Ascending aorta (tissue), 2 donors: ENCODE measurements around the gene ITGA2B. TPM values are rescaled to one million over a fixed set of nuclear protein-coding genes. Genes with fewer than 3 reads are reported as not detected.
A peak's percentile ranks its signal among the peaks of the same experiment; 100 is the strongest.

ENCODE experiments used
- DNase-seq, 2 donors: peaks; one replicate each; pipeline ENCODE4 v3.0.0-alpha.2; 2019; ENCODE audit warnings: low spot score in 2 of 2
- H3K27ac ChIP-seq, 2 donors: fragments of 200-600 bp; sonication (generic); one replicate each; pipeline ENCODE4 v1.5.1; 2016 to 2017; ENCODE audit warnings: mild to moderate bottlenecking in 1 of 2
- H3K27me3 ChIP-seq: fragments of 200-600 bp; sonication (generic); one replicate; pipeline ENCODE4 v1.5.1; 2017
- H3K36me3 ChIP-seq, 2 donors: fragments of 200-600 bp; sonication (generic); one replicate each; pipeline ENCODE4 v1.5.1; 2016
- H3K4me1 ChIP-seq, 2 donors: fragments of 200-600 bp; sonication (generic); one replicate each; pipeline ENCODE4 v1.5.1; 2016 to 2017; ENCODE audit warnings: mild to moderate bottlenecking in 1 of 2
- H3K4me3 ChIP-seq, 2 donors: fragments of 200-600 bp; sonication (generic); one replicate each; pipeline ENCODE4 v1.5.1; 2016 to 2017; ENCODE audit warnings: mild to moderate bottlenecking in 1 of 2
- H3K9me3 ChIP-seq, 2 donors: fragments of 200-600 bp; sonication (generic); one replicate each; pipeline ENCODE4 v1.5.1; 2016
- CTCF ChIP-seq, 3 experiments: fragments of 200-600 bp in 2 of 3; fragments of 450-650 bp in 1 of 3; sonication (generic) in 2 of 3; IDR thresholded peaks; one replicate each; pipeline ENCODE4 v1.5.1; 2016 to 2019; ENCODE audit warnings: antibody characterized with exemption in 3 of 3, mild to moderate bottlenecking in 1 of 3, moderate library complexity in 1 of 3
- intact Hi-C: fragments of 100-400 bp; cut with DNase I; formaldehyde crosslinking; loops from one replicate; pipeline ENCODE4 v1.15.1; 2023
- total RNA-seq: library from RNA; depleted of rRNA; stranded (reverse); fragments of >200 nt; gene quantifications from one replicate; pipeline ENCODE4 v1.1.0, GENCODE V29; 2016

Gene ITGA2B
- total RNA-seq, 1 donor from 2014 or later, result not detected

- Histone ChIP-seq H3K4me1 (peaks cover 7 to 24% of the 10 kb centered on the region in 2 donors), H3K9me3 (no peaks in the 10 kb centered on the region), H3K36me3 (no peaks in the 10 kb centered on the region), H3K27ac (no peak overlapping the region), H3K4me3 (no peak overlapping the region), H3K27me3 (no peaks in the 10 kb centered on the region)
- DNase-seq, result no peak
- intact Hi-C loops, result loop anchor here (2.0 to 10.0 kb wide), 2 partner anchors 257 to 423 kb away; partner anchors contain the start of genes G6PC3 and MPP2
- no peak for TF ChIP-seq CTCF (IDR thresholded peaks at IDR 0.05)
These were observed 61.6 kb downstream of the ITGA2B start for GRCh38 chr17:44327715-44328449.

- no peaks in the 10 kb centered on the region for H3K9me3 ChIP-seq
- peak overlapping the region in 1 of 2 donors; percentile 88 for H3K4me3 ChIP-seq
- DNase-seq, result peak; percentile 89 to 98
- peak overlapping the region; percentile 88 to 96 for H3K27ac ChIP-seq
- H3K4me1 ChIP-seq, result peaks cover 7 to 24% of the 10 kb centered on the region in 2 donors
- no peaks in the 10 kb centered on the region for H3K27me3 ChIP-seq
- H3K36me3 ChIP-seq, result peaks cover under 1 to 3% of the 10 kb centered on the region in 2 donors
- no peak for TF ChIP-seq CTCF (IDR thresholded peaks at IDR 0.05)
- intact Hi-C loops, result loop anchor here (2.0 to 10.0 kb wide), 2 partner anchors 256 to 422 kb away; partner anchors contain the start of genes G6PC3 and MPP2
These were observed 62.5 kb downstream of the ITGA2B start for GRCh38 chr17:44326861-44327444.

- intact Hi-C loops, result loop anchor here (1.0 to 10.0 kb wide), 6 partner anchors 20 to 420 kb away; partner anchors contain the start of genes GRN and MPP2
- Histone ChIP-seq H3K4me3 (peak within 1 kb of the TSS; percentile 74 to 88), H3K4me1 (peaks cover 7 to 20% of the 10 kb centered on the region in 2 donors), H3K36me3 (peaks cover 22 to 25% of the 10 kb centered on the region in 2 donors), H3K27ac (peak within 1 kb of the TSS; percentile 88 to 96), H3K27me3 (no peaks in the 10 kb centered on the region), H3K9me3 (no peaks in the 10 kb centered on the region)
- DNase-seq, result peak; percentile 67 to 97
- TF ChIP-seq CTCF (IDR thresholded peaks at IDR 0.05), result no peak
These were observed 64.7 kb downstream of the ITGA2B start, which contains the start of gene SLC25A39 for GRCh38 chr17:44324571-44325275. TSS of gene SLC25A39 (minus strand) at chr17:44324823. CDS start at chr17:44323562, 1,261 bp downstream.

GRCh38 chr17:44324092-44324570 is 65.3 kb downstream of the ITGA2B start:
- no peaks in the 10 kb centered on the region for H3K27me3 ChIP-seq
- TF ChIP-seq CTCF (IDR thresholded peaks at IDR 0.05), result no peak
- no peaks in the 10 kb centered on the region for H3K9me3 ChIP-seq
- H3K36me3 ChIP-seq, result peaks cover 28 to 30% of the 10 kb centered on the region in 2 donors
- H3K4me3 ChIP-seq, result peak overlapping the region; percentile 74 to 88
- H3K27ac ChIP-seq, result peak overlapping the region; percentile 88 to 96
- no peak for DNase-seq
- peaks cover 7 to 20% of the 10 kb centered on the region in 2 donors for H3K4me1 ChIP-seq
- intact Hi-C loops, result loop anchor here (1.0 to 10.0 kb wide), 5 partner anchors 21 to 419 kb away; partner anchors contain the start of genes GRN and MPP2
